Kidney epithelial cell (primary cell): ENCODE data around the gene HIPK3. TPM values are rescaled to one million over a fixed set of nuclear protein-coding genes. Genes with fewer than 3 reads are reported as not detected.

Source experiments
- DNase-seq: peaks from one replicate; pipeline ENCODE4 v3.0.0-alpha.2; 2010; ENCODE audit warnings: low read depth
- H3K27me3 ChIP-seq: 2 replicates; pipeline ENCODE4 v1.6.0; 2011; ENCODE audit warnings: low read length; ENCODE audit not compliant: control insufficient read depth, insufficient read depth
- H3K36me3 ChIP-seq: 2 replicates; pipeline ENCODE4 v1.5.1; 2011; ENCODE audit warnings: low read length; ENCODE audit not compliant: control insufficient read depth, insufficient read depth
- H3K4me3 ChIP-seq: 2 replicates; pipeline ENCODE4 v1.5.1; 2011; ENCODE audit warnings: low read depth, mild to moderate bottlenecking, control low read depth, low read length
- CTCF ChIP-seq: IDR thresholded peaks from 2 replicates; pipeline ENCODE4 v1.5.1; 2011; ENCODE audit warnings: mild to moderate bottlenecking, moderate library complexity, low read length, control low read depth, inconsistent platforms; ENCODE audit not compliant: insufficient read depth, poor library complexity, severe bottlenecking
- total RNA-seq: library from RNA; depleted of rRNA; stranded (reverse); fragments of >200 nt; gene quantifications from 2 replicates; pipeline ENCODE4 v1.2.3, GENCODE V29; 2015

HIPK3 gene
- 45.0 and 66.8 TPM in 2 replicates for total RNA-seq

DNA sequence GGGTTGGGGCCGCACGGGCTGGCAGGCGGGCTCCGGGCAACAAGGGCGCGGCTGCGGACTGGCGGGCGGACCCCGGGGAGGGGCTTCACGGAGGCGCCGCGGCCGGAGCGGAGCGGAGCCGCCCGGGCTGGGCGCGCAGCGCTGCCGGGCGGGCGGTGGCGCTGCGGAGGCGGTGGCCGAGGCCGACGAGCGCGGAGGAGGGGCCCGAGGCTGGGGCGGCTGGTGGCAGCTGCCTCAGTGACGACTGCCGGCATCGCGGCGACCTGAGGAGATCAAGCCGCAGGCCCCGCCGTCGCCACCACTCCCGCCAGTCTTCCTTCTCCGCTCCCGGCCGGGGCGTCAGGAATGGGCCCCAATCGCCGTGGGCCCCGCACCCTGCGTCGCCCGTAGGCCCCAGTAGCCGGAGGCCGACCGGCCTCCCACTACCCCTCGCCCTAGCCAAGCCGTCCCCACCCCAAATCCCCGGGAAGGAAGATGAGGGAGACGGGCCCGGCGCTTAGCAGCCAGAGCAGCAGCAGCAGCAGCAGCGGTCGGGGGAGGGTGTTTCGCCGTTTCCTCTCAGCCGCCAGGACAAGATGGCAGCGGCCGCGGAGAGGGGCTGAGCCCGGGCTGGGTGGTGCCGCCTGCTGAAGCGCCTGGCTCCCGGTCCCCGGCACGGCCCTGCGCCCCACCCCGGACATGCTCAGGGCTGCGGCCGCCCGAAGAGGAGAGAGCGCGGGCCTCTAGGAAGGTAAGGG lies at the start of gene HIPK3:
TSS of gene HIPK3 (plus strand) at position 222 of the 737 bp plus-strand sequence.
- Histone ChIP-seq H3K36me3 (no peaks in the 10 kb centered on the region), H3K4me3 (peak within 1 kb of the TSS; percentile 84), H3K27me3 (no peaks in the 10 kb centered on the region)
- DNase-seq = no peak
- no peak for TF ChIP-seq CTCF

- H3K4me3 ChIP-seq = no peak overlapping the region
- no peaks in the 10 kb centered on the region for H3K36me3 ChIP-seq
- no peaks in the 10 kb centered on the region for H3K27me3 ChIP-seq
- DNase-seq = no peak
- TF ChIP-seq CTCF = no peak
These were observed 49.7 kb upstream of the HIPK3 start for GRCh38 chr11:33207408-33207985.

DNA sequence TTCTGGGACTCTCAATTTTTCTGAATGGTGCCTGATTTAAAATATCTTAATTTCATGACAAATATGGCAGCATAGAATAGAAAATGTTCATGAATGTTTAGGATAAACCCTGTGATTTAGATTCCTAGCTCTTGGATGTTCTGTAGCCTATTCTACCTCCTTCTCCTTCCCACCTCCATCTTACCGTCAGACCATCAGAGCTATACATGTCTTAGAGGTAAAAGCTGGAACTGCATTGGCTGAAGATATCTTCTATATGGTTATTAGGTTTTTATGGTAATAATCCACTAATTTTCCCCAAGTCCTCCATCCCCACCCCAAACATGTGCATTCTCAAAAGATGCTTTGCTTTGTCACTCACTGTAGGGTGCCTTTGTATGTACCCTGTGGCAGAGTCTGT lies 49.0 kb upstream of the HIPK3 start:
- DNase-seq = no peak
- no peak for TF ChIP-seq CTCF
- no peak overlapping the region for H3K4me3 ChIP-seq
- H3K27me3 ChIP-seq = no peaks in the 10 kb centered on the region
- H3K36me3 ChIP-seq = no peaks in the 10 kb centered on the region

GRCh38 chr11:33211153-33211552 lies 46.0 kb upstream of the HIPK3 start:
- TF ChIP-seq CTCF = no peak
- Histone ChIP-seq H3K36me3 (no peaks in the 10 kb centered on the region), H3K4me3 (no peak overlapping the region), H3K27me3 (no peaks in the 10 kb centered on the region)
- no peak for DNase-seq

GRCh38 chr11:33211580-33211979 lies 45.6 kb upstream of the HIPK3 start:
- no peak for DNase-seq
- Histone ChIP-seq H3K4me3 (no peak overlapping the region), H3K27me3 (no peaks in the 10 kb centered on the region), H3K36me3 (no peaks in the 10 kb centered on the region)
- TF ChIP-seq CTCF = no peak
